Hindlimb muscle (tissue), 1 donor: ENCODE measurements around the gene SLC25A34. TPM values are rescaled to one million over a fixed set of nuclear protein-coding genes. Genes with fewer than 3 reads are reported as not detected.

ENCODE experiments used
- DNase-seq: peaks from one replicate; pipeline ENCODE4 v3.0.0-alpha.2; 2013
- polyA plus RNA-seq: library from polyadenylated mRNA; unstranded; fragments of 120-200 nt; gene quantifications from one replicate; pipeline ENCODE4 v1.2.1, GENCODE V29; 2013; ENCODE audit not compliant: insufficient read length

The SLC25A34 gene
- polyA plus RNA-seq, 1 donor, result 7.2 TPM

DNA sequence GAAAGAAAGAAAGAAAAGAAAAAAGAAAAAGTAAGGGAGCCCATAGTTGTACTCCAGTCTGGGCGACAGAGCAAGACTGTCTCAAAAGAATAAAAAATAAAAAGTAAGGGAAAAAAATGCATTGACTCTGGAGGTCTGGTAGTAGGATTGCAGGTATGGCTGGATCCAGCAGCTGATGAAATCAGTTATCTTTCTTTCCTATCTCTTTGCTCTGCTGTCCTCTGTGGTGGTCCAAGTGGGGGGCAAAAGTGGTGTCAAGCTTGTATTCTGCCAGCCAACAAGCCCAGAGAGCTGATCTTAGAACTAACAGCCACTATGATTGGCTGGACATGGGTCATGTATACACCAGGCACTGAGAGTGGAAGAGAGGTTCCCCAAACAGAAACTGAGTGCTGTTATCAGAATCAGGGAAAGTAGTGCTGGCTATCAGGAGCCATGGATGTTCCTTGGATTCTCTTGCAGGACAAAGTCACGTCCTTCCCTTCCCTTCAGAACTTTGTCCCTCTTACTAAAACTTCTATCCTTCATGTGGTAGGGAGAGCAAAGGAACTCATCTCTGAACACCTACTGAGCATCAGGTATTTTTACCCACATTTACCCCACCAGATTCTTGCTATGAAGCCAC is 19.1 kb downstream of the SLC25A34 start:
- DNase-seq, result no peak

DNA sequence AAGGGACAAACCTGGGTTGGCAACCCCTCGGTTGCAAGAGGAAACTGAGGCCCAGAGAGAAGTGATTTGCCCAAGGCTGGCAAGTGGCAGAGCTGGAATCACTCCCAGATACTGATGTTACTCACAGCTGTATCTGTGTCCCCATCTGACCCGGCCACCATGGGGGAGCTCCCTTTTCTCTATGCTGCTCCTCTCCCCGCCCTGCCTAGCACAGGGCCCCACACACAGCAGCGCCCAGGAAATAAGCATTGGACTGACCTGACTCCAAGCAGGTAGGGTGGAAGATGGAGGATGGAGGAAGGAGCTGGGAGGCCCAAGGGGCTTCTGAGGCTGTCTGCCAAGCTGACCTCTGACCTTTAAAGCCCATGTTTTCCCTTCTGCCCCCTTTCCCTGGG is 19.6 kb downstream of the SLC25A34 start:
- DNase-seq, result no peak

DNA sequence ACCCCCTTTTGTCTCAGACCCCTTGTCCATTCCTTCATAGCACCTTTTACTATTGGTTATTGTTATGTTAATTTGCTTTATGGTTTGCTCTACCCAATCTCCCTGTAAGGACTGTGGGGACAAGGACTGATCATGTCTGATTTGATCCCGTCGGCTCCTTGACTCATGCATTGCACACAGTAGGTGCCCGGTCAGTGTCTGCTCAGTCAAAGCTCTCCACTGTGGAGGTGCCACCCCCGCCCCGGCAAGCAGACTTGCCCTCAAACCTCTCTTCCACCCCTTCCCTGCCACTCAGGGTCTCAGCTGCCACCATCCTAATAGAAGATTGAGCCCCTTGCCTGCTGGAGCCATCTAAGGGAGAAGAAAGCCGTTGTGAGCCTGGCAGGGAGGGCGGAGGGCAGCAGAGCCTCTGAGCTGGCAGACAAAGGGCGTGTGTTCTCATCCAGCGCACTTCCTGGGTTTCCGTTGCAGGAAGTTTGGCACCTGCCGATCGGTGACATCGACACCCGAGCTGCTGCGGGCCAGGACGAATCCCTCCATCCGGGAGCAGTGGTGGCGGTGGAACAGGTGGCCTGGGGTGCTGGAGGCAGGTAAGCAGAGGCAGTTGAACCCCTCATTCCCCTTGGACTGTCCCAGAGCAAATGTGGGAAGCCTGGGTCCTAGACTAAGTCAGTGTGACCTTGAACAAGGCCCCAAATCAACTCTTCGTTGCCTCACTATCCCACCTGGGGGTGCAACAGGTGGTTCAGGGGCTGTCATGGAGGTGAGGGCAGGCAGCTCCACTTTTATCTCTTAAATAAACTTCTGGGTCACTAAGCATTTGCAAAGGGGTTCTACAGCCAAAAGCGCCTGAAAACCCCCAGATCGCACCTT is 20.3 kb downstream of the SLC25A34 start:
- no peak for DNase-seq

DNA sequence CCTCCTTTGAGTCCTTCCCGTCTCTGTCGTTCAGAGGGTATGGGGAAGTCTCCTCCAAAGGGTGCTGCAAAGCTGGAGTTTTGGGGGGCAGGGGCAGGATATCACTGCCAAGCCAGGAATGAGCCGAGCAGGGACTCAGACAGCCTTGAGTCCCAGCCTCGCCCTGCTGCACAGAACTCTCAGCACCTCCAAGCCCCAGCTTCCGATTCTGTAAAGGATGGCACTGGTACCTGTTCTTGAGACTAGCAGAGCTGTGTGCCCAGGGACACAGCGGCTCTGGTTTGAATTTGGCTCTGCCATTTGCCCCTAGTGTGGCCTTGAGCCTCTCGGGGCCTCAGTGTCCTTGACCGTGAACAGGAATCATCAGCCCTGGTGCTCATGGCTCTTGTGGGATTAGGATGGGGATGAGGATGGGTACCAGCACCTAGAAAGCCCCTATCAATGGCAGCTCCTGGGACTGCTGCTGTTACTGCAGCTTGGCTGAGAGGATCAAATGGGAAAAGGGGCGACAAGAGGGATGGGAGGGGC is 21.0 kb downstream of the SLC25A34 start:
- no peak for DNase-seq

DNA sequence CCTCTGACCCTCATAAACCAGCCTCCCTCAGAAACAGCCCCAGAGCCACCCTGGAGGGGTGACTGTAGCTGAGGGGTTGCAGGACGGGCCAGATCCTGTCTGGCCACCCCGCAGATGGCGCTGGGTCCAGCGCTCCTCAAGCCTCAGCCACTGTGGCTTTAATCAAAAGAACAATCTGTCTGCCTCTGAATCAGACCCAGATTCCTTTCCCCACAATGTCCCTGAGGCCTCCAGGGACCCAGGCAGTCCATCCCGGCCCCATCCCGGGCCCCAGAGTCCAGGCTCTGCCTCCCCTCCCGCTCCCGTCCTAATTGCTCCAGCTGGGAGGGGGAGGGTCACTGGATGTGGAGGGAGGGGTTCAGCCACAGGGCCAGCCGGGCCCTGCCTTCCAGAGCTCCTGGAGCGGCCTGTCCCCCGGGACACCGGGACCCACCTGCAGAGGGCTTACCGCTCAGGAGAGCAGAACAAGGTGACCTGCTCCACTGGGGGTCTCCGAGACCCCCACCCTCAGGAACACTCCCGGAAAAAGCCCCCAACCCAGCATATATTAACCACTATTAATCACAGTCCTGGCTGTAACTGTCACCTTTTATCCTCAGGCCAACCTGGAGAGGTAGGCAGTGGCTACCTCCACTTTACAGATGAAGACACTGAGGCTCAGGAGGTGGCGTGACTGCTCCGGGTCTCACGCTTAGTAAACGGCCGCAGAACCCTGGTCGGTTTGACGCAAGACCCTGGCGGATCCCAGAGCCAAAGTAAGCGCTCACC is 21.7 kb downstream of the SLC25A34 start:
- no peak for DNase-seq

DNA sequence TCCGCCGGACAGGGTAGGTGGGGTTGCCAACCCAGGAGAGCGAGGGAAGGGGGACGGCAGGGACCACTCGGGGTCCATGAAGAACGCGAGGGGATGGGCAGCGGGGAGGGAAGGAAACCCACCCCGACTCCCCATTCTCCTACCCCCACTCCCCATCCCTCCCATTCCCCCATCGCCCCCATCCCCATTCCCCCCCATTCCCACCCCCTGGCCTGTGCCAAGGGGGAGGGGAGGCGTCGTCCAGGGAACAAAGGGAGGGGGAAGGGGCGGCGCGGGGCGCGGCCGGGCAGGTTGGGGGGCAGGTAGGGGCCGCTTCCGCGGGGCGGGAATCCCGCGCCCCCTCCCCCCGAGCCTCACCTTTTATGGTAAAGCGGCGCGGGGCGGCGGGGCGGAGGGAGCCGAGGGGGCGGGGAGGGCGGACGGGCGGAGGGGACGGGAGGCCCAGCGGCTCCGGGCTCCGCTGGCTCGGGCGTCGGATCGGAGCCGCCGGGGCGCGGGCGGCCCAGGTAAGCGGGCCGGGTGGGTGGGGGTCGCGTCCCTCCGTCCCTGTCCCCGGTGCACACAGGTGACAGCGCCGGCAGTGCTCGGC is 22.4 kb downstream of the SLC25A34 start, which contains the start of gene FBLIM1:
Gene FBLIM1 (plus strand): TSS at position 453 of the 589 bp plus-strand sequence. CDS start 6,189 bp downstream, outside the sequence.
- DNase-seq, result no peak

DNA sequence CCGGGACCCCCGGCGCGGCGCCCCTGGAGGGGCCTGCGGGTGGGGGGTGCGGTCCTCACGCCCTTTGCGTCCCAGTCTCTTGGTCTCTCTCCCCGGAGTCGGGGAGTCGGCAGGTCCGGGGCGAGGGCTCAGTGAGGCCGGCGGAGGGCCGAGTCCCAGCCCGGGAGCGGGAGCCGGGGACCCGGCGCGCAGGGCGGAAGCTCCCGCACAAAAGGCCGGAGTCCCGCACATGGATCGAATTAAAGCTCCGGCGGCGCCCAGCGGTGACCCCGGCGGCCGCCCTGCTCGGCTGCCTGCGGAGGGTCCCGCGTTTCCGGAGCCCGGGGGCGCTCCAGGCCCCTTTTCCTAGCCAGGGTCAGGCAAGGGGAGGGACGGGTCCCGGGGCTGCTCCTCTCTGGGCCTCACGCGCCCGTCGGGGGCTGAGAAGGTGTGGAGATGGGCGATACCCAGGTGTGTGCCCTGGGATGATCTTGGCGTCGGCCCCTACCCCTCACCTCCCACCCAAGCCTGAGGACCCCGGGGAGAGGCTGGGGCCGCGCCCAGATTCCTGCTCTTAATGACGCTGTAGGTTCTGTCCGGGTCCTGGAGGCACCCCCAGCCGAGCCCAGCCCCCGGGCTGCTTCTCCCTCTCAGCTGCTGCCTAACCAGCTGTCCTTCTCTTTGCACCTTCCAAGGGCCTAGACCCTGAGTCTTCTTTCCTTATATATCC is 23.0 kb downstream of the SLC25A34 start:
- no peak for DNase-seq

DNA sequence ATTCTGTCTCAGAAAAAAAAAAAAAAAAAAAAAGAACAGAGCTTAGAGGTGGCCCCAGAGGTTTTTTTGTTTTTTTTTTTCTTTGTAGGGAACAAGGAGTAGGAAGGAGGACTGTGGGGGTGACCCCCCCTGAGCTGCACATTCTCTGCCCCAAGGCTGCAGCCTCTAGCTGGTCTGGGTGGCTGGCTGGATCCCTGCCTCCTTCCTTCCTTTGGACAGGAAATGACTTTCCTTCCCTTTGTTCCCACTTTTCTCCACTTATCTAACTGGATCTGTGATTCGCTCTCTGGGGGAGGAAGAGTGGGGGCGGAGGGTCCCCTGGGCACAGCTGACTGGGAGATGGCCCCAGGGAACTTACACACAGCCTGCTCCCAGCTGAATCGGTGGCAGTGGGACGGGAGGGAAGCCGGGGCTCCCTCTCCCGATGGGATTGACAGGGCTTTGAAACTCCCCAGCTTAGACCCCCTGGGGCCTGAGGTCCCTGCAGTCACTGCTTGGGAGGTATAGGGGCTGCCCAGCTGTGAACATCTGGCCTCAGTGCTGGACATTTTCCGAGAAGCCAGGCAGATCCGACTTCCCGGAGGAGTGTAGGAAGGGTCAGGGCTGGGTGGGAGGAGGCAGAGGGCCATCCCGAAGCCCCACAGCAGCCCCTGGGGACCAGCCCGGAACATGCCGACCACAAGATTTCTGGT is 24.6 kb downstream of the SLC25A34 start:
- DNase-seq, result no peak

DNA sequence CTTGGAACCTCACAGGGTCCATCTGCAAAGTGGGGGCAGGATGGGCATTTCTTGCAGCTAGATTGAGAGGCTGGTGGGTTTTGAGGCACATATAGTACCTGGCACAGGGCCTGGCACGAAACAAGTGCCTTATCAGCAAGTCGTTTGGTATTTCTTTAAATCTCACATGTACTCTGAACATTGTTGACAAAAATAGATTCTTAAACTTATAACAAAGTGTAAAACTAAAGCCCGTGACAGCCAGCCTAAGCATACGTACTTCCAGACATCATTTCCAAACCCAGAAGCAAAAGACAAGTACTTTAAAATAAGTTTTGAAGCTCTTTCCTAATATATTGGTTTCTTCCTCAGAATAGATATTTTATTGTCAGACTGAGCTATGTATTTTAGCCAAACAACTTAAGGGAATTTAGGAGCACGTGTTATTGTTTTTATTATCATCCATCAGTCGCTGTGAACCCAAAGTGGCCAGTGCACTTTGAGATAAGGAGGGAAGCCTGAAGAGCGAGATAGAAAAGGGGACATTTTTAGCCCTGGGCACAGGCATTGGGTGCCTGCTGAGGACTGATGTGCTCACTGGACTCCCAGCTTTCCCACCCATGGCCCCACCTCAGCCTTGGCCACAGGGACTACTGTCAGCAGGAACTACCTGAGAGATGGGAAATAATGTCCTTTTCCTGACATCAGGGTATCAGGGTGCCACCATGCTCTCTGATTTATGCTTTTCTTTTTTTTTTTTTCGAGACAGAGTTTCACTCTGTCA is 25.5 kb downstream of the SLC25A34 start:
- DNase-seq, result no peak

DNA sequence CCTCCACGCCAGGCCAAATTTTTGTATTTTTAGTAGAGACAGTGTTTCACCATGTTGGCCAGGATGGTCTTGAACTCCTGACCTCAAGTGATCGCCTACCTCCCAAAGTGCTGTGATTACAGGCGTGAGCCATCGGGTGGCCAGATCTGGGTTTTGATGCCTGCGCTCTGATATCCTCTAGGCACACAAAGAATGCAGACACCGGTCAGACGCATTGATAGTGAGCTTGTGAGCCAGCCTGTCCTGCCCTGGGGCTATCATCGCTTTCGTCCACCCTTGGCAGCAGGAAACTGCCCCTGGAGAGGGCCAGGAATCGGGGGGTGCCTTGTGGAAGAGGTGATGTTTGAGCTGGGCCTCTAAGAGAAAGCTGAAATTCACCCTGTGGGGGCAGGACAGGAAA is 26.5 kb downstream of the SLC25A34 start:
- DNase-seq, result no peak

DNA sequence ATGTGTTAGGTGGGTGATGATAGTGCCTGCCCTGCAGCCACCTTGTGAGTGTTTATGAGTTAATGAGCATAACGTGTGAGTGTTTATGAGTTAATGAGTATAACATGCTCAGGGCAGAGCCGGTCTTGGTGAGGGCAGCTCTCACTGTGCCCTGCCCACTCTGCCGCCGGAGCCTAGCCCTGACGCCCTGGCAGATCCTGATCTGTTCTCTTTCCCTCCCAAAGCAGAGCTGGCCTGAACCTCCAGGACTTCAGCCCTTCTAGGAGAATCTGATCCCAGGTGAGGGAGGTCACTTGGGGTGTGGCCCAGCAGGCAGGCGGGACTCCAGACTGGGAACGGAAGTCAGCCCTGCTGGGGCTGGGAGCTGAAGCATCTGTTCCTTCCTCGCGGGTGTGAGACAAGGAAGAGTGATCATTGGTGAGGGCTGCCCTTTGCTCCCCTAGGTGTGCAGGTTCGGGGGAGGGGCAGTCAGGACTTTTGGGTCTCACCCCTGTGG is 28.3 kb downstream of the SLC25A34 start:
- DNase-seq, result no peak

DNA sequence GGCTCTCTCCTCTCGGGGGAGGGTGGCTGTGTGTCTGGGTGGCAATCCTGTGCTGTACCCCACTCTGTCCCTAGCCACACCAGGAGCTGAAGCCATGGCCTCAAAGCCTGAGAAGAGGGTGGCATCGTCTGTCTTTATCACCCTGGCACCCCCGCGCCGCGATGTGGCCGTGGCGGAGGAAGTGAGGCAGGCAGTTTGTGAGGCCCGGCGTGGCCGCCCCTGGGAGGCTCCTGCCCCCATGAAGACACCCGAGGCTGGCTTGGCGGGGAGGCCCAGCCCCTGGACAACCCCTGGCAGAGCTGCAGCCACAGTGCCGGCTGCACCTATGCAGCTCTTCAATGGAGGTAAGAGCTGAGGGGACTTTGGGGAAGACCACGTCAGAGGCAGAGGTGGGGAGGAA is 28.8 kb downstream of the SLC25A34 start:
- DNase-seq, result no peak

DNA sequence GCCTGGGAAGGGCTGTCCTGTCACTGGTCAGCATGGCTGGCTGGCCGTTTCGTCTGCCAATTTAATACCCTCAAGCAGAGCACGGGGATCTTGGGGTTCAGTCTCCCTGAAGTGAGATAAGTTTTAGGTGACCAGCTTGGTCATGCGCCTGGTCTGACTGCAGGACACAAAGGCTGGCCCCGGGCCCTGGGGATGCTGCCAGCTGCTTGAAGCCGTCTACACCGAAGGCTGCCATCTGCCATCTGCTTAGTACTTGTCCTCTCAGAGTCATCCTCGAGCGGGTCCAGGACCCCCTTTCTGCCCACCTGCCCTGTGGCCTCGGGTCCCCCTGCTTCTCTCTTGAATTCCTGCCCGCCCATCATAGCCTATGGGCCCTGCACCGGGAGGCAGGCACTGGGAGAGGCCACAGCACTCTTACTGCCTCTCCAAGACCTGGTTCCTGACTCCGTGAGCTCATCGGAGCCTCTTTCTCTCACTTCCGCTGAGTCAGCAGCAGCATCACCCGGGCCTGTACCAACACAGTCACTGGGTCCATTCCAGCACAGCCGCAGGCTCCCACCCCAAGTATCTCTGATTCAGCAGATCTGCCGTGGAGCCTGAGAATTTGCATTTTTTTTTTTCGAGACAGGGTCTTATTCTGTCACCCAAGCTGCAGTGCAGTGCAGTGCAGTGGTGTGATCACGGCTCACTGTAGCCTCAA is 29.6 kb downstream of the SLC25A34 start:
- no peak for DNase-seq

DNA sequence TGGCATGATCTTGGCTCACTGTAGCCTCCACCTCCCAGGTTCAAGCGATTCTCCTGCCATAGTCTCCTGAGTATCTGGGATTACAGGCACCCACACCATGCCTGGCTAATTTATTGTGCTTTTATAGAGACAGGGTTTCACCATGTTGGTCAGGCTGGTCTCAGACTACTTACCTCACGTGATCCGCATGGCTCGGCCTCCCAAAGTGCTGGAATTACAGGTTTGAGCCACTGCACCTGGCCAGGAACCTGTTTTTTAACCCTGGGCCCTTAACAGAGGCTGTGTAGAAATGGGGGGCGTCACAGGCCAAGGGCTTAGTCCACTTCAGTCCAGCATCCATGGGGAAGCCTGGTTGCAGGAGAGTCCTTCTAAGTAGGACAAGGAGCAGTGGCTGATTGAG is 31.9 kb downstream of the SLC25A34 start:
- no peak for DNase-seq

DNA sequence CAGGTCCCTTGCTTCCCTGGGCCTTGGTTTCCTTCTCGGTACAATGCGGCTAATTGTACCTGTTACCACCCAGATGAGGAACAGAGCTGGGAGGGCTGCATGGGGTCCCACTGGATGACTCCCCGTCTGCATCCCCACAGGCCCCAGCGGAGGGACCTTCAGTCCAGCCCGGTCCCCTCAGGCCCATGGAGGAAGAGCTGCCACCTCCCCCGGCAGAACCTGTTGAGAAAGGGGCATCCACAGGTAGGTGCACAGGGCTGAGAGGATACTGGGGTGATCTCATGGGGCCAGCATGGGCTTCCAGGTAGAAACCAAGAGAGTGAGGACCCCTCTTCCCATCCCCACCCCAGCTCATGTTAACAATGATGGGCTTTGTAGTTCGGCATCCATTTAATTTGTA is 32.3 kb downstream of the SLC25A34 start:
- DNase-seq, result no peak

DNA sequence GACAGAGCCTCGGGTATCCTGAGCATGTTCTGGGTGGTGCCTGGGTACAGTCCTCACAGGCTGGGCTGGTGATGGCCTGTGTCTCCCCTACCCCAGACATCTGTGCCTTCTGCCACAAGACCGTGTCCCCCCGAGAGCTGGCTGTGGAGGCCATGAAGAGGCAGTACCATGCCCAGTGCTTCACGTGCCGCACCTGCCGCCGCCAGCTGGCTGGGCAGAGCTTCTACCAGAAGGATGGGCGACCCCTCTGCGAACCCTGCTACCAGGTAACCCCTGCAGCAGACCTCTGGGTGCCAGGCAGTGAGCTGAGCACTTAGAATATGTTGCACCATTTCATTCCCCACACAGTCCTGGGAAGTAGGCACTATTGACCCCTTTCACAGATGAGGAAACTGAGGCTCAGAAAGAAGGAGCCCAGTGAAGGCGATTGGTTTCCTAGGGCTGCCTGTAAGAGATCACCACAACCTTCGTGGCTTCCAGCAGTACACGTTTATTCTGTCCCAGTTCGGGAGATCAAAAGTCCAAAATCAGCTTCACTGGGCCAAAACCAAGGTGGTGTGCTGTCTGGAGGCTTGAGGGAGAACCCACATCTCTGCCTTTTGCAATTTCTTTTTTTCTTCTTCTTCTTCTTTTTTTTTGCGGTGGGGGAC is 34.4 kb downstream of the SLC25A34 start:
- DNase-seq, result no peak

DNA sequence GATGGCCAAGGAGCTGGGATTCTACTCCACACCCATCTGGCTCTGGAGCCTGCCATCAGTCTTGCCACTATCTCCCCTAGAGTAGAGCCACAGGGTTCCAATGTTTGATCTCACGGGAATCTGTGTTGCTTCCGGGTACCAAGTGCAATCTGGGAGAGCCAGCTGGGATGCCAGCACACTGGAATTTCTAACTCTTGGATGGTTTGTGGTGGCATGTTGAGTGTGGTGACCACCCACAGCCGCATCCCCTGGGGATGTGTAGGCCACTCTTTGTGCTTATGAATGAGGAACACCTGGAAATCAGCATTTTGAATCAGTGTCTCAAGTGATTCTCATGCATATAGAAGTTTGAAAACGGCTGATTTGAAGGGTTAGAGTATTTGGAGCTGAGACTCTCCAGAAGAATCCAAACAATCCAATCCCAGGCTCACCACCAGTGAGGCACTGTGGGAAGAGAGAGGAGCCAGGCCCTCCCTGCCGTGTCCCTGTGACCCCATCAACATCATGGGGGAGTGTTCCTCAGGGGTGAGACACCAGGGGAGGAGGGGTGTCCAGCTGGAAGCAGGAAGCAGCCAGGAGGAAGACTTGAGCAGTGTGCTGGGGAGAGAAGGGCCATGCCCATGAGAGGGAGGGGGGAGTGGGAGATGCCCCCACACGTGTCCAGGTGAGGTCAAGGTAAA is 35.9 kb downstream of the SLC25A34 start:
- DNase-seq, result no peak

DNA sequence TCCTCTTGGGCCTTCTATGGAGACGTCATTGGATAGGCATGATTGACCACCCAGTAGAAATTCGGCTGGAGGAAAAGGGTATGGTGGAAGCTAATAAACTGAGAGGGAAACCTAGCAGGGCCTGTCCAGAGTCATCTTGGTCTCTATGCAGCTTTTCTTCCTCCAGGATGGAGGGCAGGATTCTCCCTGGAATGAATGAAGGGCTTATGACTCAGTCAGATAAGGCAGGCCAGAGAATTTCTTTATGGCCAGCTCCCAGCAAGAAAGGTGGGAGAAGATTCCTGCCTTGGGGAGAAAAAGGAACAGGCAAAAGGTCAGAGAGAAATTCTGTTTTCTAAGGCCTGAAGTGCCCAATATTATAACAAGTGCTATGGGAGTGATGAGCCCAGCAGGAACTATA is 39.6 kb downstream of the SLC25A34 start:
- DNase-seq, result no peak
